Peyer's patch (tissue), 4 donors: ENCODE measurements around the gene FAT2. TPM values are rescaled to one million over a fixed set of nuclear protein-coding genes. Genes with fewer than 3 reads are reported as not detected.

ENCODE experiments used
- DNase-seq, 3 donors: peaks; one replicate each; pipeline ENCODE4 v3.0.0-alpha.2; 2017 to 2019
- H3K27ac ChIP-seq, 4 donors: fragments of 200-600 bp; sonication (generic); one replicate each; pipeline ENCODE4 v1.5.1; 2016 to 2019
- H3K27me3 ChIP-seq, 2 donors: fragments of 200-600 bp; sonication (generic); one replicate each; pipeline ENCODE4 v1.5.1; 2019
- H3K36me3 ChIP-seq, 3 donors: fragments of 200-600 bp; sonication (generic); one replicate each; pipeline ENCODE4 v1.5.1; 2016 to 2019
- H3K4me1 ChIP-seq, 4 donors: fragments of 200-600 bp; sonication (generic); one replicate each; pipeline ENCODE4 v1.5.1; 2016 to 2019
- H3K4me3 ChIP-seq, 4 donors: fragments of 200-600 bp; sonication (generic); 1 replicate in 3 of 4; 2 replicates in 1 of 4; pipeline ENCODE4 v1.5.1; 2016 to 2019; ENCODE audit warnings: mild to moderate bottlenecking in 1 of 4
- H3K9me3 ChIP-seq, 4 donors: fragments of 200-600 bp; sonication (generic); one replicate each; pipeline ENCODE4 v1.5.1; 2016 to 2019; ENCODE audit warnings: mild to moderate bottlenecking in 1 of 4
- POLR2A ChIP-seq, 2 donors: fragments of 450-650 bp; IDR thresholded peaks; one replicate each; pipeline ENCODE4 v1.5.1; 2017; ENCODE audit warnings: antibody characterized with exemption in 2 of 2, mild to moderate bottlenecking in 2 of 2, moderate library complexity in 2 of 2
- total RNA-seq, 4 donors: library from RNA; depleted of rRNA; stranded (reverse); fragments of >200 nt; gene quantifications; one replicate each; pipeline ENCODE4 v1.1.0, GENCODE V29; 2016
- TF ChIP-seq, protein P1 (sequence below), 6 experiments: fragments of 450-650 bp in 4 of 6; fragments of 200-600 bp in 2 of 6; sonication (generic) in 1 of 6; IDR thresholded peaks; one replicate each; pipeline ENCODE4 v1.5.1; 2017 to 2019; ENCODE audit warnings: antibody characterized with exemption in 6 of 6, mild to moderate bottlenecking in 3 of 6, moderate library complexity in 1 of 6

The FAT2 gene
- total RNA-seq, 4 donors from 2014 or later = under 0.01 TPM; not detected in 3

DNA sequence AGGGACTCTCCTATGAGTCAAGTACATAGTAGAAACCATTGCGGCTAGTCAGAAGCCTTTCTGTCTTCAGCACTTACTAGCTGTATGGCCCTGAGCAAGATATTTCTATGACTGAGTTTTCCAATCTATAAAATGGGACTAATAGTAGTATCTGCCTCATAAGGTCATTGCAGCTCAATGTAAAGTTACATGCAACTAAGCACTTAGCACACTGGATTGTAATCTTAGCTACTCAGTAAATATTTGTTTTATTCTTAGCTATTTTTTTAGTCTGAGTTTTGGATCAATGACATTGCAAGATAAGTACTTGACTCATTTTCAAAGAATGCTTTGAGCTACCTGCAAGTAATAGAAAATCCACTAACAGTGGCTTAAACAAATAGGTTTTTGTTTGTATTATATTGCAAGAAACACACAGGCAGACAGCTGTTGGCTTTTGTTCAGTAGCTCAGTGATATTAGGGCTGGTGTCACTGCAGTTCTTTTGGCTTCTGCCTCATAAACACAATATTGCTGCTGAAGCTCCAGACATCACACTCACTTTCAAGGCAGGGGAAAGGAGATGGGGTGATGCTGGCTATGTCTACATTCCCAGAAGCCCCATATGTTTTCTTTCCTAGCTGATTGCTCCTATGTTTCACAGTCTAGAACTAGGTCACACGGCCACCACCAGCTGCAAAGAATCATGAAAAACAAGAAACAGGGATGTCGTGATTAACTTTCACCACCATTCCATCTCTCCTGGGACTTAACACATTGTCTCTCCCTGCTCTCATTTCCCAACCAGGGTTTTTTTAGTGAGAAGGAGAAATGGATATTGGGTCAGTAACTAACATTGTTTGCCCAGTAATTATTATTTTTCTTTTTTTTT, 26.9 kb upstream of the FAT2 start:
- no peak for TF ChIP-seq POLR2A (IDR thresholded peaks at IDR 0.05)
- TF ChIP-seq, protein P1, sequence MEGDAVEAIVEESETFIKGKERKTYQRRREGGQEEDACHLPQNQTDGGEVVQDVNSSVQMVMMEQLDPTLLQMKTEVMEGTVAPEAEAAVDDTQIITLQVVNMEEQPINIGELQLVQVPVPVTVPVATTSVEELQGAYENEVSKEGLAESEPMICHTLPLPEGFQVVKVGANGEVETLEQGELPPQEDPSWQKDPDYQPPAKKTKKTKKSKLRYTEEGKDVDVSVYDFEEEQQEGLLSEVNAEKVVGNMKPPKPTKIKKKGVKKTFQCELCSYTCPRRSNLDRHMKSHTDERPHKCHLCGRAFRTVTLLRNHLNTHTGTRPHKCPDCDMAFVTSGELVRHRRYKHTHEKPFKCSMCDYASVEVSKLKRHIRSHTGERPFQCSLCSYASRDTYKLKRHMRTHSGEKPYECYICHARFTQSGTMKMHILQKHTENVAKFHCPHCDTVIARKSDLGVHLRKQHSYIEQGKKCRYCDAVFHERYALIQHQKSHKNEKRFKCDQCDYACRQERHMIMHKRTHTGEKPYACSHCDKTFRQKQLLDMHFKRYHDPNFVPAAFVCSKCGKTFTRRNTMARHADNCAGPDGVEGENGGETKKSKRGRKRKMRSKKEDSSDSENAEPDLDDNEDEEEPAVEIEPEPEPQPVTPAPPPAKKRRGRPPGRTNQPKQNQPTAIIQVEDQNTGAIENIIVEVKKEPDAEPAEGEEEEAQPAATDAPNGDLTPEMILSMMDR (IDR thresholded peaks at IDR 0.05) = no peak
- no peaks in the 10 kb centered on the region for H3K9me3 ChIP-seq
- no peaks in the 10 kb centered on the region for H3K4me1 ChIP-seq
- no peaks in the 10 kb centered on the region for H3K36me3 ChIP-seq
- no peak overlapping the region for H3K27ac ChIP-seq
- DNase-seq = no peak
- H3K4me3 ChIP-seq = no peak overlapping the region
- H3K27me3 ChIP-seq = no peaks in the 10 kb centered on the region

DNA sequence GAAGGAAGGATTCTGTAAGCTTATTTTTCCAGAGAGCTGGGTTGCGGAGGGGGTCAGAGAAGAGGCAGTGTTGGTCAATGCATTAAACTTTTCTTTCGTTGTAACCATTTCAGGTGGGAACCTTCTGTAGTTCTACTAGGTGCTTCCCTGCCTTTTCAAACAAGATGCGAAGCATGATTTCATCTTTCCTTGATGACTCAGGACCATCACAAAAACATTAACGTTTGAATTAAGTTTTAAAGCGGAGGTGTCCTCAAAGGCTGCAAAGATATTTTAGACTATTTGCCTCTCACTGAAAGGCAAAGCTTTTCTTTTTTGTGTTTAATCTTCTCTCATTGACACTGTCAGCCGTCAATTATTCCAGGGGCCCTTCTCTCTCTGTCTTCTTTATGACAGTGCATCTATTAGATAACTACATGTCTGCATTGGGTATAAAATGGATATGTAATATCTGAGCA, 26.3 kb upstream of the FAT2 start:
- Histone ChIP-seq H3K36me3 (no peaks in the 10 kb centered on the region), H3K27me3 (no peaks in the 10 kb centered on the region), H3K4me1 (no peaks in the 10 kb centered on the region), H3K9me3 (no peaks in the 10 kb centered on the region), H3K27ac (no peak overlapping the region), H3K4me3 (no peak overlapping the region)
- DNase-seq = no peak
- TF ChIP-seq POLR2A (IDR thresholded peaks at IDR 0.05) = no peak
- TF ChIP-seq, protein P1 (IDR thresholded peaks at IDR 0.05) = no peak

DNA sequence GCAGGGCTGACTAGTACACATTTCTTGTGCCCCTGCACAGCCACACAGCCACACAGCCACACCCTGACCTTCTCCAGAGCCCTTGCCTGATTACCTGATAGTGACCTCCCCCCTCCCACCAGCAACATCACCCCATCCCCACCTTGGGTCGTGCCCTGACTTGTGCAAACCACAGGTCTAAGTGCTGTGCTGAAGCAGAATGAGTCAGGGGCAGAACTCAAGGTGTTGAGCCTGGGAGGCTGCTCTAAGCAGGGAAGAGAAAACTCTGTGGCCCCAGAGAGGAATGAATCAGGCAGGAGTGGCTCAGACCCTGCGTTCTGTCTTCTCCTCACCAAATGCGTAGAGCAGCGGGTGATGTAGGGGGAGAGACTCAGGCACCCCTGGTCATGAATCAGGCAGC, 24.3 kb upstream of the FAT2 start:
- Histone ChIP-seq H3K4me1 (no peaks in the 10 kb centered on the region), H3K27ac (no peak overlapping the region), H3K4me3 (no peak overlapping the region), H3K36me3 (no peaks in the 10 kb centered on the region), H3K27me3 (no peaks in the 10 kb centered on the region), H3K9me3 (no peaks in the 10 kb centered on the region)
- TF ChIP-seq POLR2A (IDR thresholded peaks at IDR 0.05) = no peak
- TF ChIP-seq, protein P1 (IDR thresholded peaks at IDR 0.05) = no peak
- DNase-seq = no peak

DNA sequence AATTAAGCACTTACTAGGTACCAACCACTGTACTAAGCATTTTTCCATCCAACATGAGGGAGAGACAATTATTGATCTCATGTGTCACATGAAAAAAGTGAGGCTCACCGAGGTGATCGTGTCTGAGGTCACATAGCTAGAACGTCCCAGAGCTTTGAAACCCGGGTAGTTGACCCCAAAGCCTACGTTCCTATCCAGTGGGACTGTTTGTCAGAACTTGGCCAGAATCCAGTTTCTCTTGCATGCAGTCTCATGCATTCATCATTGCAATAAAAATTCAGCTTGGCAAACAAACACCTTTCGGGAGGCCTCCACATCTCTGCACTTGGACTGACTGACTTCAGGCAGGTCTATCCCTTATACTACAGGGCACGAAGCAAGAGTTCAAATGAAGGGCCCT, 23.4 kb upstream of the FAT2 start:
- DNase-seq = no peak
- no peak for TF ChIP-seq POLR2A (IDR thresholded peaks at IDR 0.05)
- TF ChIP-seq, protein P1 (IDR thresholded peaks at IDR 0.05) = no peak
- Histone ChIP-seq H3K36me3 (no peaks in the 10 kb centered on the region), H3K4me3 (no peak overlapping the region), H3K4me1 (no peaks in the 10 kb centered on the region), H3K27ac (no peak overlapping the region), H3K9me3 (no peaks in the 10 kb centered on the region), H3K27me3 (no peaks in the 10 kb centered on the region)

DNA sequence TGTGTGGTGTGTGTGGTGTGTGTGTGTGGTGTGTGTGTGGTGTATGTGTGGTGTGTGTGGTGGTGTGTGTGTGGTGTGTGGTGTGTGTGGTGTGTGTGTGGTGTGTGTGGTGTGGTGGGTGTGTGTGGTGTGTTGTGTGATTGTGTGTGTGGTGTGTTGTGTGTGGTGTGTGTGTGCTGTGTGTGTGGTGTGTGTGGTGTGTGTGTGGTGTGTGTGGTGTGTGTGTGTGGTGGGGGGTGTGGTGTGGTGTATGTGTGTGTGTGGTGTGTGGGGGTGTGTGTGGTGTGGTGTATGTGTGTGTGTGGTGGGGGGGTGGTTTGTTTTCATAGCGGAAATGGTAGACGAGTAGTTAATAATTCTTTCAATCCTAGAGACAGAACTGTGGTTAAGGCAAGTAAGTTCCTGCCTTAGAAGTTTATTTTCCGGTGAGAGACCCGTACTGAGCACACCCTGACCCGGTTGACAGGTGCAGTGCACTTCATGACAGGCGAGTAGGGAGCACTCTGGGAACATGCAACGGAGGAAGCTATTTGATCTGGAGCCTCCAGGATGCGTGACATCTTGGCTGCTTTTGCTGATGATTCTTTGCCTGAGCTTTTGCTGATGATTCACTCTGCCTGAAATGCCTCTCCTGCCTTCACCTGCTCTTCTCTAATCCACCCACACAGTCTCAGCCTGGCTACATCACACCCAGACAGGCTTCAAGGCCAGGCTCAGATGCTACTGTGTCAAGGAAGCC, 21.7 kb upstream of the FAT2 start:
- Histone ChIP-seq H3K4me1 (no peaks in the 10 kb centered on the region), H3K36me3 (no peaks in the 10 kb centered on the region), H3K27ac (no peak overlapping the region), H3K9me3 (no peaks in the 10 kb centered on the region), H3K4me3 (no peak overlapping the region), H3K27me3 (no peaks in the 10 kb centered on the region)
- DNase-seq = no peak
- TF ChIP-seq POLR2A (IDR thresholded peaks at IDR 0.05) = no peak
- TF ChIP-seq, protein P1 (IDR thresholded peaks at IDR 0.05) = no peak
